K562 treated with DMSO at 1 percent for 24 hours (cell line): ENCODE results near the gene GZMH. TPM values are rescaled to one million over a fixed set of nuclear protein-coding genes. Genes with fewer than 3 reads are reported as not detected.

Experiments
- total RNA-seq: library from RNA; unstranded; fragments of 300-600 nt; gene quantifications from 2 replicates; pipeline ENCODE4 v1.2.3, GENCODE V29; 2022; ENCODE audit warnings: low read depth; ENCODE audit not compliant: insufficient read depth

Gene GZMH, protein sequence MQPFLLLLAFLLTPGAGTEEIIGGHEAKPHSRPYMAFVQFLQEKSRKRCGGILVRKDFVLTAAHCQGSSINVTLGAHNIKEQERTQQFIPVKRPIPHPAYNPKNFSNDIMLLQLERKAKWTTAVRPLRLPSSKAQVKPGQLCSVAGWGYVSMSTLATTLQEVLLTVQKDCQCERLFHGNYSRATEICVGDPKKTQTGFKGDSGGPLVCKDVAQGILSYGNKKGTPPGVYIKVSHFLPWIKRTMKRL
- 0.39 and 2.3 TPM in 2 replicates for total RNA-seq

DNA sequence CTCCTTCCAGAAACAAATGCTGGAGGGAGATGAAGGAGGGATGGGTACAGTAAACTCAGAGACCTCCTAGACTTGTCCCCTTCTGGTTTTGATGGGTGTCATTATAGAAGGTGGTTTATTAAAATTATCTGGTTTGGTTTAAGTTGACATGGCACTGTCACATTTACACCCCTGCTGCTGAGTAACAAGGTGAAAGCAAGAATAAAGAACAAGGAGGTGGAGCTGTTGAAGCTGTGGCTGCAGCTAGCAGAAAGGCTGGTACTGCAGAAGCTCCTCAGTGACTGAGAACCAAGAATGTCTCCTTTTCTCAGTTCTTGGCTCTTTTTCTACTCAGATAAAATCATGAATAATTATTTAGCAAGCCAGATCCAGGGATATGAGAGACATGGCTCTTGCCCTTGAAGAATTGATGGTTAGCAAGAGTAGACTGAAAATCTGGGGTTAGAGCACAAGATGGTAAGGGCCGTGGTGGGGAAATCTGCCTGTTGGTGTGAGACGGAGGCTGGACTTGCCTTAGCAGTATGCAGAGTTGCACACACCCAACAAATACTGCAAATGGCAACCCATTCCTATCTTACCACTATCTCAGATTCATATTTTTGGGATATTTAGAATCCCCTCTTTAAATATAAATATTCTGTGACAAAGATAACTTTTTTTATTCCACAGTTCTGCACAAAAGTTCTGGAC lies at the start of gene GZMH:
TSS of gene GZMH (minus strand) at position 31 of the 690 bp plus-strand sequence. CDS start 72 bp downstream, outside the sequence.

DNA sequence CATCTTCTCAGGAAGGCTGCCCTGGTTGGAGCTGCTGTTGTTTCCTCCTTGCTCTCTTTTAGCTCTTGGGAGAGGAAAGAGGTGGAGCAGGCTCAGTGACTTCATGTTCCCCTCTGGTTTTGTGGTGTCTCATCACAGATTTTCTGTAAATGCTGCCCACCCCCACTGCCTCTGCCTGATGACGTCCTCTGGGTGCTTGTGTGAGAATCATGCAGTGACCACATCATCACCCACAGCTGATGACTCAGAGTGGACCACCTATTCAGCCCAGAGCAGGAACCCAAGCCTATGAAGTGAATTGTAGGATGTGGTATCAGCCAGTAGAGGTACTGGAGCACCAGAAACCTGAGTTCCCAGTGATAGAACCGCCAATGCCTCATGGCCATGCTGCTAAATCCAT lies 24.7 kb upstream of the GZMH start, which contains the start of gene GZMB:
TSS of gene GZMB (minus strand) at position 33 of the 400 bp plus-strand sequence. CDS start at position 3, 30 bp downstream.

GRCh38 chr14:24576182-24576581 lies 33.3 kb downstream of the GZMH start, which contains the start of gene CTSG:
CTSG (minus strand) TSS chr14:24576250; CDS start chr14:24576223, 27 bp downstream.

Other genes starting within 250 kb of the GZMH start
- gene NFATC4, start 241.5 kb downstream of the GZMH start, total RNA-seq: 1.5 and 1.8 TPM in 2 replicates
- 1.4 and 1.6 TPM in 2 replicates for gene NYNRIN, start 210.7 kb downstream of the GZMH start, total RNA-seq
- gene CBLN3, start 180.0 kb downstream of the GZMH start, total RNA-seq: 0.98 and 1.1 TPM in 2 replicates
- 45.0 and 48.5 TPM in 2 replicates for gene KHNYN, start 179.7 kb downstream of the GZMH start, total RNA-seq
- 74.3 and 80.6 TPM in 2 replicates for gene SDR39U1, start 166.9 kb downstream of the GZMH start, total RNA-seq
- gene CMA1, start 101.4 kb downstream of the GZMH start, total RNA-seq: not detected in 2 replicates
- gene CTSG, start 33.4 kb downstream of the GZMH start, total RNA-seq: not detected in 2 replicates
- not detected in 2 replicates for gene GZMB, start 24.5 kb upstream of the GZMH start, total RNA-seq